ENCODE data around the gene MSL1.

Gene MSL1

GRCh38 chr17:40091691-40092397 is 29.9 kb upstream of the MSL1 start:
- no peak for DNase-seq

GRCh38 chr17:40092581-40092980 is 29.2 kb upstream of the MSL1 start:
- DNase-seq: no peak

- DNase-seq: no peak
These were observed 28.7 kb upstream of the MSL1 start for GRCh38 chr17:40093005-40093579.

GRCh38 chr17:40093580-40094201 is 28.1 kb upstream of the MSL1 start:
- no peak for DNase-seq

GRCh38 chr17:40094874-40095273 is 26.9 kb upstream of the MSL1 start:
- DNase-seq: no peak

GRCh38 chr17:40095351-40095943 is 26.3 kb upstream of the MSL1 start:
- DNase-seq: no peak

GRCh38 chr17:40095944-40096791 is 25.6 kb upstream of the MSL1 start:
- DNase-seq: no peak

- DNase-seq: no peak
These were observed 24.7 kb upstream of the MSL1 start for GRCh38 chr17:40097087-40097486.

GRCh38 chr17:40097931-40098845 is 23.6 kb upstream of the MSL1 start:
- no peak for DNase-seq

- DNase-seq: peak; percentile 89
These were observed 22.7 kb upstream of the MSL1 start for GRCh38 chr17:40098846-40099618.

- DNase-seq: no peak
These were observed 22.0 kb upstream of the MSL1 start for GRCh38 chr17:40099619-40100418.

- DNase-seq: no peak
These were observed 21.4 kb upstream of the MSL1 start, which contains the start of gene NR1D1 for GRCh38 chr17:40100419-40100668. Gene NR1D1 (minus strand): TSS chr17:40100589. CDS start chr17:40100094, 495 bp downstream.

GRCh38 chr17:40100669-40101366 is 21.0 kb upstream of the MSL1 start:
- DNase-seq: peak; percentile 91

GRCh38 chr17:40101367-40102210 is 20.2 kb upstream of the MSL1 start:
- no peak for DNase-seq

- DNase-seq: no peak
These were observed 18.6 kb upstream of the MSL1 start for GRCh38 chr17:40103071-40103661.

- no peak for DNase-seq
These were observed 18.1 kb upstream of the MSL1 start for GRCh38 chr17:40103688-40104087.

GRCh38 chr17:40104594-40105486 is 16.9 kb upstream of the MSL1 start:
- DNase-seq: no peak
